NCI-H2227 (cell line): ENCODE data around the gene HBE1.
"Not testable (repeated sequence)": the region's sequence is repeated elsewhere in the genome, so short reads cannot be mapped to it uniquely, and the experiment has no call there.

ENCODE experiments used
- DNase-seq: peaks from one replicate; lab custom pipeline; 2025; ENCODE audit not compliant: unreplicated experiment; lab: John Stamatoyannopoulos, UW

Gene HBE1

GRCh38 chr11:5285703-5286340, 16.1 kb upstream of the HBE1 start:
- DNase-seq = no peak

- no peak for DNase-seq
These were observed 14.9 kb upstream of the HBE1 start for GRCh38 chr11:5284637-5285036.

- DNase-seq = no peak
These were observed 14.1 kb upstream of the HBE1 start for GRCh38 chr11:5283882-5284281.

- DNase-seq = no peak
These were observed 13.3 kb upstream of the HBE1 start for GRCh38 chr11:5283086-5283485.

GRCh38 chr11:5282628-5283027, 12.9 kb upstream of the HBE1 start:
- DNase-seq = no peak

GRCh38 chr11:5281596-5281995, 11.9 kb upstream of the HBE1 start:
- no peak for DNase-seq

GRCh38 chr11:5280582-5281102, 10.9 kb upstream of the HBE1 start:
- no peak for DNase-seq

- DNase-seq = no peak
These were observed 9.8 kb upstream of the HBE1 start for GRCh38 chr11:5279471-5280090.

- DNase-seq = no peak
These were observed 8.2 kb upstream of the HBE1 start for GRCh38 chr11:5277807-5278382.

- no peak for DNase-seq
These were observed 7.0 kb upstream of the HBE1 start for GRCh38 chr11:5276697-5277096.

- no peak for DNase-seq
These were observed 5.8 kb upstream of the HBE1 start for GRCh38 chr11:5275369-5276110.

- DNase-seq = no peak
These were observed 4.7 kb upstream of the HBE1 start for GRCh38 chr11:5274395-5274794.

- no peak for DNase-seq
These were observed 2.8 kb upstream of the HBE1 start for GRCh38 chr11:5272395-5273017.

- no peak for DNase-seq
These were observed 2.6 kb downstream of the HBE1 start for GRCh38 chr11:5267033-5267563.

- DNase-seq = no peak
These were observed 3.1 kb downstream of the HBE1 start for GRCh38 chr11:5266609-5267008.

GRCh38 chr11:5265832-5266231, 3.9 kb downstream of the HBE1 start:
- DNase-seq = no peak

- no peak for DNase-seq
These were observed 11.0 kb downstream of the HBE1 start for GRCh38 chr11:5258543-5259262.

- no peak for DNase-seq
These were observed 12.4 kb downstream of the HBE1 start for GRCh38 chr11:5257296-5257695.

- not testable (repeated sequence) for DNase-seq
These were observed 14.9 kb downstream of the HBE1 start, which contains the start of gene HBG2 for GRCh38 chr11:5254646-5255413. TSS of gene HBG2 (minus strand) at chr11:5254781. CDS start at chr11:5254728, 53 bp downstream.
